ENCODE data around the gene IHH.

IHH gene

DNA sequence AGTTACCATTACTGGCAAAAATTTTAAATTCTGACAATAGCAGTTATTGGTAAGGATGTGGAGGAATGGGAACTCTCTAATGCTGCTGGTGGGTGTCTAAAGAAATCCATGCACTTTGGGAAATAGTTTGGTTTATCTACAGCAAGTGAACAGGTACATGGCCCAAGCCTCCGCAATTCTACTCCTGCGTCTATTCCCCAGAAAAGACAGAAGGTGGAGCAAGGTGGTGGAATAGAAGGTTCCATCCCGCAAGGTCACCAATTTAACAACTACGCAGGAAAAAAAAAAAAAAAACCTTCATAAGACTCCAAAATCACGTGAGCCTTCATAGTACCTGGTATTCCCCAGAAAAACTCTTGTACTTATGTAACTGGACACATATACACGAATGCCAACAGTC lies 25.9 kb downstream of the IHH start:
- H3K36me3 Mint-ChIP-seq = no peaks in the 10 kb centered on the region
- peaks cover 3% of the 10 kb centered on the region for H3K4me1 Mint-ChIP-seq
- no peak overlapping the region for H3K4me3 Mint-ChIP-seq
- ATAC-seq = no peak
- peaks cover 3% of the 10 kb centered on the region for H3K9me3 Mint-ChIP-seq
- no peak overlapping the region for H3K27ac Mint-ChIP-seq
- peaks cover 88% of the 10 kb centered on the region for H3K27me3 Mint-ChIP-seq

DNA sequence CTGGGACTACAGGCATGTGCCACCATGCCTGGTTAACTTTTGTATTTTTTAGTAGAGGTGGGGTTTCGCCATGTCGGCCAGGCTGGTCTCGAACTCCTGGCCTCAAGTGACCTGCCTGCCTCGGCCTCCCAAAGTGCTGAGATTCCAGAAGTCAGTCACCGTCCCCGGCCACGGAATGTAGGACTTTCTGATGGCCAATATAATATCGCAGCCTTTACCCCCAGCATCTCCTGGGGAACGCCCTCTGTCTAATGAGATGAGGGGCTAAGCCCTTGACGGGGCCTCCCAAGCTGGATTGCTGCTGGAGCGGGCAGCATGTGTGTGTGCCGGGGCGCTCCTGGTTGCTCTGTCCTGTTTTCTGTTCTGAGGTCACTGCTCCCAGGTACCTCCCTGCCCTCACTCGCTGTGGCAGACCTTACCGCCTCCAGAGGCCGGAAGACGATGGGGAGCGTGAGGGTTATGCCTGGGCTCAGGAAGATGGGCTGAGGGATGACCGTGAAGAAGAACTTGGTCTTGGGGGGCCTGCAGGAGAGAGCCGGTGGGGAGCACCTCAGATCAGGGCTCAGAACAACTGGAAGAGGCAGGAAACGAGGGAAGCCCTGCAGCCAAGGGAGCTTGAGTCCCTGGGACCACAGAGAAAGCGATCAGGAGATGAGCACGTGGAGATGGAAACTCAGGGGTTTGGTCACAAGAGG lies 28.5 kb downstream of the IHH start:
- H3K27me3 Mint-ChIP-seq = peaks cover 87% of the 10 kb centered on the region
- H3K27ac Mint-ChIP-seq = no peak overlapping the region
- H3K36me3 Mint-ChIP-seq = no peaks in the 10 kb centered on the region
- H3K4me1 Mint-ChIP-seq = peaks cover 5% of the 10 kb centered on the region
- no peak for ATAC-seq
- H3K4me3 Mint-ChIP-seq = no peak overlapping the region
- H3K9me3 Mint-ChIP-seq = no peaks in the 10 kb centered on the region

DNA sequence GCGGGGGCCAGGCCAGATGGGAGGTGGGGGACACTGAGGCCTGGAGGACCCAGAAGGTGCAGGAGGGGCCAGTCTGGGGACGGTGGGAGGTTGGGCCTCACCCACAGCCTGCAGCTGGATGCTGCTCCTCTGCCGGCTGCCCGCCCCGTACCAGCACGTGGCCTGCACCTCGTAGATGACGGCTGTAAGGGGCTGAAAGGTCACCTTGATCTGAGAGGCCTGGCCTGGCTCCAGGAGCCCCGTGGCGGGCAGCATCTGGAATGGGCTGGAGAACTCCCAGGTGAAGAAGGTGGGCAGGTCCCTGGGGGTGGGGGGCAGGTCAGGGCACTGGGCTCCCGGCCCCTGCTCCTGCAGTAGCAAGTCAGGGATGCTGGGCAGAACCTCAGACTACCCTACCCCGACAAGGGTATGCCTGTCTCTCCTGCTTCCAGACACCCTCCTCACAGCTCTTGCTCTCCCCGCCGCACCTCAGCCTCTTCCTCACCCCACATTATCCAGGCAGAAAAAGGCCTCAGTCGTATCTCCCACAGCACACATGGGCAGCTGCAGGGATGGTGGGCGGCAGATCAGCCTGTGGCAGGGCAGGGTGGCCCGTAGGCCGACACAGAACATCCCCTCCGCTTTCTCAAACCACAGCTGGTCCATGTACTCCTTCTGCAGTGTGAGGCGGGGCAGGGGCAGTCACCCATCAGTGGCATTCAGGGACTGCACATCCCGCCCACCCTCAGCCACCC lies 29.5 kb downstream of the IHH start:
- no peak for ATAC-seq
- no peaks in the 10 kb centered on the region for H3K9me3 Mint-ChIP-seq

DNA sequence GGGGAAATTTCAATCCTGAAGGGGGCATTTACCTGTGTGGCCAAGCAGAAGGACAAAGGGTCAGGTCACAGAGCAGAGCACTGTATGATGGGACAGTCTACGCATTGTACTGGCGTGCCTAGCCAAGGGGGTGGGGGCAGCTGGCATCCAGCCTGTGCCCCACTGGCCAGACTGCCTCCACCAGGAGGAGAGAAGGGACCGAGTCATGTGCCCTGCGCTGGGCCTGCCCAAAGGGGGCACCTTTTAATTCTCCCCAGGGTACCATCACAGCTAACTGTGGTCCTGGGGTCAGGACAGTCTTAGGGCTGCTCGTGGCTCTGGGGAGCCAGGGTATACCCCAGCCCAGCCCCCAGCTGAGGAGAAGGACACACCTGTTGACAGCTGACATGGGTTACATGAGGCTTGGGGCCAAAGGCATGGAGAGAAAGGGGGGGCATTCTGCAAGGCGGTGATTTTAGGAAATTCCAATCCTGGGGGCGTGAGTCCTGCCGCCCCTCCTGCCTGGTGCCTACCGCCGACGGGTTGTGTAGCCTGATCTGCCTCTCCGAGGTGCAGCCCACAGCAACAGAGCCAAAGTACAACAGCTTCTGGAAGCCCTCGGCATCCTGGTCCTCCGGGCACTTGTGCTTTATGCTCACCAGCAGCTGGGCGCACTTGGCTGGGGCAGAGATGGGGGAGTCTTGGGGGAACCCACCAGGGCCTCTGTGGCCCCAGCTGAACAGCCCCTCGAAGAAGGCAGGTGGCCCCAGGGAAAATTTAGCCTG lies 30.4 kb downstream of the IHH start:
- Mint-ChIP-seq H3K27ac (no peak overlapping the region), H3K27me3 (peaks cover 82% of the 10 kb centered on the region), H3K9me3 (no peaks in the 10 kb centered on the region), H3K4me1 (peaks cover 5% of the 10 kb centered on the region), H3K4me3 (no peak overlapping the region), H3K36me3 (no peaks in the 10 kb centered on the region)
- no peak for ATAC-seq

More for the DNA sequence above, 29.5 kb downstream of the IHH start:
- H3K36me3 Mint-ChIP-seq = no peaks in the 10 kb centered on the region
- H3K4me3 Mint-ChIP-seq = no peak overlapping the region
- H3K27me3 Mint-ChIP-seq = peaks cover 82% of the 10 kb centered on the region
- H3K4me1 Mint-ChIP-seq = peaks cover 5% of the 10 kb centered on the region
- no peak overlapping the region for H3K27ac Mint-ChIP-seq

DNA sequence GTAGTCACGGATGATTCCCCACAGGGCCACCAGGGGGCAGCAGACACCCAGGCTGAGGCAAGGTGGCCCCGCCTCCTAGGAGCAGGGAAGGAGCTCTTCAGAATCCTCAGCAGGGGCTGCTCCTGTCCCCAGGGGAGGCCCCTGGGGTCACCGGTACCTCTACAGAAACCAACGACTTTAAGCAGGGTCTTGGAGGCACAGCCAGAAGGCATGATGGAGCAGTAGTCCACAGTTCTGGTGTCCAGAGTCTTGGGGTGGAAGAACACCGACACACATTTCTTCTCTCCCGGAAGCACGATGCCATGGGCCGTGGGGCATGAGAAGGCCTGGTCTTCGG lies 30.9 kb downstream of the IHH start:
- Mint-ChIP-seq H3K4me1 (peaks cover 5% of the 10 kb centered on the region), H3K4me3 (no peak overlapping the region), H3K27ac (no peak overlapping the region), H3K9me3 (no peaks in the 10 kb centered on the region), H3K36me3 (no peaks in the 10 kb centered on the region), H3K27me3 (peaks cover 83% of the 10 kb centered on the region)
- peak; percentile 57 for ATAC-seq

DNA sequence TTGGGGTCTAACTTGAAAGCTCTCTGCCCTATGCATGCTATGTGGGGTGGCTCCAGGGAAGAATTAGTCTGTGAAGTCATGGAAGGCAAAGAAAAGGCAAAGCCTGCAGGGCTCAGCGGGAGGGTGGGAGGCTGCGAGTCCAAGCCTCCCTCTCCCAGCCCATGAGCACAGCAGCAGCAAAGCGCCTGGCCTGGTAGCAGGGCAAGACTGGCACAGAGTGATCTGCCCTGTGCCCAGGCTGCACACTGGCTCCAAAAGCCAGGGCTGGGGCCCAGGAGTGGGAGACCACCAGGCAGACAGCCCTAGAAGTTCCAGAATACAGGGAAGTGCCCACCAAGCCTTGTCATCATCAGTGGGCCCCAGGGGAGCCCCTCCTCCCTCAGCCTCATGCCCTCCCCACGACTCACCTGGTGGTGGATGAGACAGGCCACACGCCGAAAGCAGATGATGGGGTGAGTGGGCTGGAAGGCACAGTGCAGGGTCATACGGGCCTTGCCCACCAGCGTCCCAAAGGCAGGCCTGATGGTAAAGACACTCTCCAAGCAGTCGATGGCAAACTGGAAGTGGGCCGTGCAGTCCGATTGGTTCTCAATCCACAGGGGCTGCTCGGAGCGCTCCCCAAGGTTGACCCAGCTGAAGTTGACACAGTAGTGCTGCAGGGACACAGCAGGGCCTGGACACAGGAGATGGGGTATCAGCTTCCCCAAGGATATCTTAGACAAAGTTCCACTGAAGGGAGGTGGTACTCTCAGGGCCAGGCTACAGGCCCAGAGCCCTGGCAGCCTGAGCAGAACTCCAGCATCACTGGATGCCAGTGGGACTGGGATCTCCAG lies 31.5 kb downstream of the IHH start:
- no peak for ATAC-seq
- H3K4me1 Mint-ChIP-seq = peaks cover 5% of the 10 kb centered on the region
- H3K36me3 Mint-ChIP-seq = no peaks in the 10 kb centered on the region
- peaks cover 78% of the 10 kb centered on the region for H3K27me3 Mint-ChIP-seq
- H3K27ac Mint-ChIP-seq = no peak overlapping the region
- no peak overlapping the region for H3K4me3 Mint-ChIP-seq
- no peaks in the 10 kb centered on the region for H3K9me3 Mint-ChIP-seq

DNA sequence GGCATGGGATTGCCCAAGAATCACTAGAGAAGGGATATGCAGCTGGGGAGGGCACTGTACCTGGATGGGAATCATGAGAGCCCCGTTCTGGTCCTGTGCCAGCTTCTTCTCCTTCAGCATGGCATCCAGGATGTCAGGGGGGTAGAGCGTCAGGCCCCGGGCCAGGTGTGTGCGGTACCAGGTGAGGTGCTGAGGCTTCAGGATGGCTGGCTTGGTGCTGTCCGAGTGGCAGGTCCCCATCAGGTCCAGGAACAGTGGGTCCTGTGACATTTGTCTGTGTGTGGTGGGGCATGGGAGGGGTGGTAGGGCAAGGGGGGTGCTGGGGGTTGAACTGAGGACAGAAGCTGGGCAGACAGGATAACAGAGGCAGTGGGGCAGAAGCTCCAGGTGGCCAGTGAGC lies 32.6 kb downstream of the IHH start:
- Mint-ChIP-seq H3K4me3 (no peak overlapping the region), H3K9me3 (no peaks in the 10 kb centered on the region), H3K36me3 (no peaks in the 10 kb centered on the region), H3K4me1 (peaks cover 5% of the 10 kb centered on the region), H3K27ac (no peak overlapping the region), H3K27me3 (peaks cover 68% of the 10 kb centered on the region)
- ATAC-seq = no peak

DNA sequence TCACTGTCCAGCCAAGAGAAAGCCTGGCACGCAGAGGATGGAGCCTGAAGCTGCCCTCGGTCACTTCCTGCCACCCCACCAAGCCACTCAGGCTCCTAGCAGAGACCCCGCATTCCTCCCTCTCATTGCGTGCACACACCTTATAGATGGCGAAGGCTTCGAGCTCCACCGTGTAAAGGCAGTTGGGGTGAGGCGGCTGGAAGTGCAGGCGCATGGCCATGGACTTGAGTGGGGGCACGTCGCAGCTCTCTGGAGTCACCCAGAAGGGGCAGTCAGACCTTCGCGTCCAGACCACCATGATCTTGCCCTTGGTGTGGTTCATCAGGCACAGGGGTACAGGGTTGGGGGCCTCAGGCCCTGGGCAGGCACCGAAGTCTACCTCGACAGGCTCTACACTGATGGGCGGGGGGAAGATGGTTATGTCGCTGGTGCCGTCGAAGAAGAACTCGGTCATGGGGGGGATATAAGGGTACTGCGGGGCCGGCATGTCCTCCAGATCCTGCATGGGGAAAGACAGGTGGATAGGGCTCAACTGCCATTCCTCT lies 33.1 kb downstream of the IHH start:
- Mint-ChIP-seq H3K4me1 (peaks cover 5% of the 10 kb centered on the region), H3K4me3 (no peak overlapping the region), H3K36me3 (no peaks in the 10 kb centered on the region), H3K9me3 (no peaks in the 10 kb centered on the region), H3K27me3 (peaks cover 68% of the 10 kb centered on the region), H3K27ac (no peak overlapping the region)
- ATAC-seq = no peak

DNA sequence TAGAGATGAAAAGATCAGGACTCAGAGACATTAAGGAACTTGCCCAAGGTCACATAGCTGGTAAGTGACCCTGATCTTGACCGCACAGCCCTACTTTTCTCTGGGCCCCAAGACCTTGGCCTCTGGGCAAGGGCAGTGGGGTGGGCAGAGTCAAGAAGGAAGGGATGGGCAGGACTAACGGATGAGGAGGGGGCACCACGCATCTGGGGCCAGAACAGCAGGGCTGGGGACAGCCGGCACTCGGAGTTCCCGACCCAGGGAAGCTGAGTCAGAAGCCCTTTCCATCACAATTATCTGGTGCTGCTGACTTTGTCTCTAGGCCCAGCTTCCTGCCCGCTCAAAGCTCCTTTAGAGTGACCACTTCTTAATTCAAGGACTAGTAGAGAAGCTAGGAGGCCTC lies 33.8 kb downstream of the IHH start:
- Mint-ChIP-seq H3K9me3 (no peaks in the 10 kb centered on the region), H3K36me3 (no peaks in the 10 kb centered on the region), H3K4me3 (no peak overlapping the region), H3K27me3 (peaks cover 66% of the 10 kb centered on the region), H3K4me1 (peaks cover 5% of the 10 kb centered on the region), H3K27ac (no peak overlapping the region)
- no peak for ATAC-seq

DNA sequence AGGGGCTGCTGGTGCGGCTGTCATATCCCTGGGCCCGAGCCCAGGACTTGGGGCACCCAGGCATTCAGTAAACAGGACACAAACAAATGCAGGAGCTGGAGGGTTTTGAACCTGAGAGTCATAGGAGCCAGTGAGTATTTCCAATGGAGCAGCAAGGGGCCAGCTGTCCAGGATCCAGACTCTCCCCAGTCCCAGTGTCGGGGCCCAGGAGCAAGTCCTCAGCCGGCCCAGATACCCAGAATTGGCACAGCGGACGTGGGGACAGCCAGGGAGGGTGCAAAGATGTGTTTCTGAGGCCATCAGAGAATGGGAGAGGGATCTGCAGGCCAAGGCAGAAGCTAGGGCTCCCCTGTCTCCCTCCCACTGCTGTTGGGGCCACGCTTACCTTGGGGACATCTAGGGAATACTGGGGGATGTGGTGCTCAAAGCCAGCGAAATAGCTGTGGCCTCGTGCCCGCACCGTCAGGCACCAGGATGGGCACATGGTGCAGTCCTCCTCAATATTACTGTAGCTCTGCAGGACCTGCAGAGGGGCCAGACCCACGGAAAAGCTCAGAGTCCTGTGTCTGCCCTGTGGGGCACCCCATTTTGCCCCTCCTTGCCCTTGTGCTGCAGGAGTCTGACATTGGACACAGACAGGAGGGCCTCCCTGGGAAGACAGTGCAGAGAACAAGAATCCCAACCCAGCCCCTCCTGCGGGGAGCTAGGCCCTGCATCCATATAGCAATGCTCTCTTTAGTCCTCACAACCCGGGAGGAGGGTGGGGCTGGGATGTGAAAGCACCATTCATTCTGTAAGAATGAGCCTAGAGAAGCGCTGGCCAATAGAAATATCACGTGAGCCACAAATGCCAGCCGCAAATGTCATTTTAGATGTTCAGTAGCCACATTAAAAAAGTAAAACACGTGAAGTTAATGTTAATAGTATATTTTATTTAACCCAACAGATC lies 34.8 kb downstream of the IHH start:
- no peaks in the 10 kb centered on the region for H3K9me3 Mint-ChIP-seq
- no peak overlapping the region for H3K27ac Mint-ChIP-seq
- H3K36me3 Mint-ChIP-seq = no peaks in the 10 kb centered on the region
- ATAC-seq = no peak
- peaks cover 5% of the 10 kb centered on the region for H3K4me1 Mint-ChIP-seq
- peaks cover 62% of the 10 kb centered on the region for H3K27me3 Mint-ChIP-seq
- no peak overlapping the region for H3K4me3 Mint-ChIP-seq

DNA sequence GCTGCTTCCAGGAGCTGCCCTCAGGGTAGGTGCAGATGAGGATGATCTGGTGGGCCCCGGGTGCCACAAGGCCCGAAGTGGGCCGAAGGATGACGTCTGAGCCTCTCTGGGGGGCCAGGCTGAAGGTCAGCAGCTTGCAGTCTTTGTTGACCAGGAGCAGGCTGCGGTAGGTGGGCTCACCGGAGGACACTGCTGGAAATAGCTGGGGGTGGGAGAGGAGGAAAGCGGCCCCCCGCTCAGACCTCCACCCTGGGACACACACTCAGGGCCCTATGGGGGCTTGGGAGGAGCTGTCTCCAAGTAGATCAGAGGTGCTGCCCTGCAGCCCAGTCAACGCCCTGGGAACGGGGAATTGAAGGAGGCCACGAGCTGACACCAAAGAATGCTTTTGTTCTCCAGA lies 36.7 kb downstream of the IHH start:
- ATAC-seq = no peak
- Mint-ChIP-seq H3K36me3 (no peaks in the 10 kb centered on the region), H3K27me3 (peaks cover 49% of the 10 kb centered on the region)

DNA sequence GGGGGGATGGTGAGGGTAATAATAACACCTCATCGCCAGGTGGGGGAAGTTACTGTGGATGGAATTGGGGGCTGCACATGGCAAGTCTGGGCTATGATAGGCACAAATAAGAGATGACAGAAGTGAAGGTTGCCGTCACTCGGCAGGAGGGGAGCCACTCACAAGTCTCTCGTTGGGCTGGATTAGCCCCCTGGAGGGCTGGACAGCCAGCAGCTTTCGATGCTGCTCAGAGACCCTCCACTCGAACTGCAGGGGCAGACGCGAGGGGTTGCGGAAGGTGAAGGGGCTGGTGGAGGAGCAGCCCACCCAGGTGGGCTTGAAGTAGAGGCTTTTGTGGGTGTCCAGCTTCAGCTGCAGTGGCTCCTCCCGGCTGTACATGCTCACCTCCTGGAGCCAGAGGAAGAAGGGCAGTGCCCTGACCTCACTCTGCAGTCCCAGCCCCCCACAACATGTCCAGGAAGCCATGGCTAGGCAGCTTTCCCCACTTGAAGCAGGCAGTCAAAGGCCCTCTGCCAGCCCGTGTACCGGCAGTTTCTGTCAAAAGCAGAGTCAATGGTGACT lies 37.6 kb downstream of the IHH start:
- peaks cover 55% of the 10 kb centered on the region for H3K27me3 Mint-ChIP-seq
- no peak overlapping the region for H3K27ac Mint-ChIP-seq
- no peak for ATAC-seq
- H3K36me3 Mint-ChIP-seq = no peaks in the 10 kb centered on the region
- no peaks in the 10 kb centered on the region for H3K9me3 Mint-ChIP-seq
- H3K4me3 Mint-ChIP-seq = no peak overlapping the region
- H3K4me1 Mint-ChIP-seq = no peaks in the 10 kb centered on the region

More for the DNA sequence above, 36.7 kb downstream of the IHH start:
- H3K4me1 Mint-ChIP-seq = no peaks in the 10 kb centered on the region
- no peak overlapping the region for H3K27ac Mint-ChIP-seq
- H3K4me3 Mint-ChIP-seq = no peak overlapping the region
- H3K9me3 Mint-ChIP-seq = no peaks in the 10 kb centered on the region

DNA sequence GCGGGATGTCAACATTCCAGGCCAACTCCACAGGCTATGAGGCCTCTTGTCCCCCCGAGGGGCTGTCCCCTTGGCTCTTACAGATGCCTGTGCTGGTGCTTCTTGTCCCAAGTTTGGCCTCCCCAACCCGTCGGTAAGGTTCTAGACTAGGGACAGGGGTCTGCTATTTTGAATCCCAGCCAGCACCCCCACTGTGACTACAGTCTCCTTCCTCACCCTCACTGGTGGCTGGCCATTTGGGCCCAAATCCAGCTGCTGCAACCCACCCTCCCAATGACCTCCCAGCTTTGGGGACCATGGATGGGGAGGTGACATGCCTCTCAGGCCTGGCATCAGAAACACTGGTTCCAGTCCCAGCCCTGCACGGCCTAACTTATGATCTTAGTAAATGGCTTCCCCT lies 38.1 kb downstream of the IHH start:
- Mint-ChIP-seq H3K27ac (no peak overlapping the region), H3K36me3 (no peaks in the 10 kb centered on the region), H3K9me3 (no peaks in the 10 kb centered on the region), H3K27me3 (peaks cover 56% of the 10 kb centered on the region), H3K4me1 (no peaks in the 10 kb centered on the region), H3K4me3 (no peak overlapping the region)
- ATAC-seq = no peak

DNA sequence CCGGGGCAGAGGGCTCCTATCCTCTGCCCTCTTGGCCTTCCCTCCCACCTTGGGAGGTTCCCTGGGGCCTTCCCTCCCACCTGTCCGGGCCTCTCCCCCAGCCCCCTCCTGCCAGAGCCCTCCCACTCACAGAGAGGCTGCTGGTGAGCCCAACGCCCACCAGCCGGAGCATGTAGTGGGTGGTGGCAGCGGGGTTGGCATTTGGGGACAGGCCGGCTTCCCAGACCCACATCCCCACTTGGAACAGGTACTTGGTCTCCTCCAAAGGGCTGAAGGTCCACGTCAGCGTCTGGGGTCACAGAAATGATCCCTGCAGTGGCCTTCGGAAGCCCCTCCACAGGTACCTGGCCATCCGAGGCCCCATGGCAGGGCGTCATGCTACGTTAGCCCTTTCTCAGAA lies 38.7 kb downstream of the IHH start:
- Mint-ChIP-seq H3K4me1 (no peaks in the 10 kb centered on the region), H3K27me3 (peaks cover 55% of the 10 kb centered on the region), H3K27ac (no peak overlapping the region), H3K4me3 (no peak overlapping the region), H3K9me3 (no peaks in the 10 kb centered on the region), H3K36me3 (no peaks in the 10 kb centered on the region)
- no peak for ATAC-seq

Data from stimulated activated memory B cell treated with anti-CD40 and anti-IgM and Interleukin-4, amounts not matched to agents 10 μg/mL and 1 μg/mL and 100 μg/mL, for 72 hours (primary cell).